ENCODE results near the gene WWC2. TPM values are rescaled to one million over a fixed set of nuclear protein-coding genes. Genes with fewer than 3 reads are reported as not detected.

WWC2 gene
- total RNA-seq, 2 experiments from 2014 or later, result 0.91 to 1.2 TPM

DNA sequence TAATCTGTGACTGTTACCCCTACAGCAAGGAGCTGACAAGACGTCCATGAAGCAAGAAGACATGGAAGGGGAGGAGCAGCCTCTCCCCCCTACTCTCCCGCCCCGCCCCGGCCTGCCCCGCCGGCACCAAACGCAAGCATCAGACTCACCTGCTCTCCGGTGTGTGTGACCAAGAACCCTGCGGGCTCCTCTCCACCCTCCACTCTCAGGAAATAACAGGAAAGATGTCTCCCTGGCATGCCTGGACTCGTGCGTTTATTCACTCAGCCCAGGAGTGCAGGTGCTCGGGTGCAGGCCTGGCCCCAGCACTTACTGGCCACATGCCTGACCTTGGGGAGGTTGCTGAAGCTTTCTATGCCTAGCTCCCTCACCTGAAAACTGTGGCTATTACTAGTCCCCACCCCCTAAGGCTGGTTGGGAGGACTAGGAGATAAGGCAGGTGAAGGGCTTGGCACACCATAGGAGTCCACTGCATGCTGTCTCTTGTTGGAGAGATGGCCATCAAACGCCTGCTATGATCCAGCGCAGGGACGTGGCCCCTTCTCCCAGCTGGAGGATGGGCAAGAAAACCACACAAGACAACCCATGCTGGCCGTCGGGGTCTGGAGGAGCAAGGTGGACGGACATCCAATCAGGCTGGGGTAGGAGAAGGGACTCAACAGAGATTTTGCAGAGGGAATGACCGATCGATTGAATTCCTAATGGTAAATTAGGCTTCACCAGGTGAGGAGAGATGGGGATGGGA lies 258.0 kb downstream of the WWC2 start:
- no peaks in the 10 kb centered on the region for H3K9me3 Mint-ChIP-seq
- ATAC-seq (ENCODE audit: low read depth) (no peak), DNase-seq (no peak)
- H3K4me1 Mint-ChIP-seq, result no peaks in the 10 kb centered on the region
- no peak overlapping the region for H3K27ac Mint-ChIP-seq
- peaks cover 5% of the 10 kb centered on the region for H3K27me3 Mint-ChIP-seq
- no peak overlapping the region for H3K4me3 Mint-ChIP-seq
- H3K36me3 Mint-ChIP-seq, result no peaks in the 10 kb centered on the region
- POLR2A ChIA-PET, result no interaction called here

DNA sequence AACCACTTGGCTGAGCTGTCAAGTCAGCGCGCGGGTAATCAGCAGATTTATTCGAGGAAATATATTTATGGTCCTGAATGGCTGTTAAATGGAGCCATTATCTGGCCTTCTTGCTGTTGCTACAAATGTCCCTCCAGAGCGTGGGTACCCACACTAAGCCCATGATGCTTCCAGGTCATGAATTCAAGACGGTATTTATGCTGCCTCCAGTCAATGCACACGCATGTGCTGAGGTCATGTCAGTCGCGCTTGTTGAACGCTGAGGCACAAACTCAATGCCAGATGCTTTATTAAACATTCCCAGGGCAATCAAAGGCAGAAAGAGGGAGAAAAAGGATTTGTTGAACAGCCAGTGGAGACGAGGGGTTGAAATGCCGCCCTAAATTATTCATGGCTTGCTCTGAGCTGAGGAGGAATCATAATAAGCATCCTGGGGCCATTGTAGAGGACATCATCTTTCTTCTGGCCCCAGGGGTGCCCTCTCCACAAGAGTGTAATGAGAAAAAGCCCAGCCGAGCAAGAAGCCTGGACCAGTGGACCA lies 259.2 kb downstream of the WWC2 start:
- Mint-ChIP-seq H3K9me3 (no peaks in the 10 kb centered on the region), H3K4me3 (no peak overlapping the region), H3K27me3 (peaks cover 3% of the 10 kb centered on the region), H3K4me1 (no peaks in the 10 kb centered on the region), H3K27ac (no peak overlapping the region), H3K36me3 (no peaks in the 10 kb centered on the region)
- ATAC-seq (ENCODE audit: low read depth), result no peak
- DNase-seq, result no peak
- POLR2A ChIA-PET, result no interaction called here

DNA sequence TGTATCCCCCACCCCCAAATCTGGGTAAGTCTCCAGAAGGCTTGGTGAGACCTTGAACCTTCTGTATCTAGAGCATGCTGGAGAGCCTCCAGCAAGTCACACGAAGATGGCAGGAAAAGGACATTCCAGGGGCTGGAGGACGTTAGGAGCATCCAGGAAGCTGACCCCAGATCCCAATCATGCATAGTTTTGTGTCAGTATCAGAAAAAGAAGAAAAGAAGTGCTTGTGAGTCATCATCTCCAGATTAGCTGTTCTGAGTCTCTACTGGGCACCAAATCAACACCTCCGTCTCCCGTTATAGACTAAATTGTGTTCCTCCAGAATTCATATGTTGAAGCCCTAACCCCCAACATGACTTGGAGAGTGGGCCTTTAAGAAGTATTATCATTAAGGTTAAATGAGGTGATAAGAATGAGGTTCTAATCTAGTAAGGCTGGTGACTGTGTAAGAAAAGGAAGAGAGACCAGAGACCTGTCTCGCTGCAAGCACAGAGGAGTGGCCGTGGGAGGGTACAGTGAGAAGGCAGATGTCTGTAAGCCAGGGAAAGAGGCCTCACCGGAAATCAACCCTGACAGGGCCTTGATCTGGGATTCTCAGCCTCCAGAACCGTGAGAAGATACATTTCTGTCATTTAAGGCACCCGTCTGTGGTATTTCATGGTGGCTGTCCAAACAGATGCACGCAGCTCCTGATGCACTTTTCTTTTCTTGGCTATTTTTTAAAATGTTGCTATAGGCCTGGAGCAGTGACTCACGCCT lies 261.3 kb downstream of the WWC2 start:
- ATAC-seq (ENCODE audit: low read depth) (no peak), DNase-seq (no peak)
- Mint-ChIP-seq H3K4me1 (no peaks in the 10 kb centered on the region), H3K36me3 (no peaks in the 10 kb centered on the region), H3K9me3 (no peaks in the 10 kb centered on the region), H3K27me3 (peaks cover 3% of the 10 kb centered on the region), H3K27ac (no peak overlapping the region), H3K4me3 (no peak overlapping the region)
- POLR2A ChIA-PET, result no interaction called here

DNA sequence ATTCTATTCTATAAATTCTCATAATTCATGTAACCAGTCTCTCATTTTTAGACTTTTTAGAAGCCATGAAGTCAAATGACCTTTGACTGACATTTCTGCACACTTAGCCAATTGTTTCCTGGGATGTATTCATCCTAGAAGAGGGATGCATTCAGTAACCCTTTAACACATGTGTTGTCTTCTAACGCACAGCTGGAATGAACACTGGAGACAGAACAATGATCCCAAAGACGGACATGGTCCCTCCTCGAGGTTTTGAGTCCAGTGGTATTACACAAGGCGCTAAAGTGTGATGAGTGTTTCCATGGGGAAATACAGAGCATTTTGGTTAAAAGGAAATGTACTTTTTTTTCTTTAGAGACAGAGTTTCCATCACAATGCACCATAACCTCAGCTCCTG lies 263.0 kb downstream of the WWC2 start:
- Mint-ChIP-seq H3K4me3 (no peak overlapping the region), H3K27me3 (peaks cover 2% of the 10 kb centered on the region), H3K27ac (no peak overlapping the region), H3K36me3 (no peaks in the 10 kb centered on the region), H3K4me1 (no peaks in the 10 kb centered on the region), H3K9me3 (no peaks in the 10 kb centered on the region)
- no peak for DNase-seq
- POLR2A ChIA-PET, result no interaction called here
- no peak for ATAC-seq (ENCODE audit: low read depth)

DNA sequence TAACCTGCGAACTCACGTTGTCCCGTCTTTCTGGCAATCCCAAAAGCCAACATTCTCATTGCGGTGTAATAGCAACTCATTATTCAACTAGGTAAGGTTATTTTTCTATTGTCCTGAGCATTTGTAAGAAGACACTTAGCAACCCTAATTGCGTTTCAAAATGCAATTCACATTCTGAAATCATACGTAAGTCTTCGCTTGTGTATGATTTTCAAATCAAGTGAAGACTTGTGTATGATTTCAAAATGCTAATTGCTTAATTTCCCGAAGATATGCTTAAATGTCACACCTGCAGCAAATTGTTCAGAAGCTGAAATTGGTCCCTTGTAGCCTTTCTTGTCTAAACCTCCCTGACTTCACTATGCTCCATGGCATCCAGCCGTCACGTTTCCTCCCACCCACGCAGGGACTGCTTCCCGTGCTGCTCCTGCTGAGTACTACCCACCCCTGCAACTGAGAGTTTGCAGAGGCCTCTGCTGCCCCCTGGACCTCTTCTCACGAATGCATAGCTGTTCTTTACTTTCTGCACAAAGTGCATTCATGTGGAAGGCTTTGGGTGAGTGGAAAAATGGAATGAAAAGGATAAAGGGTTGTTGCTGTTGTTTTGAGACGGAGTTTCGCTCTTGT lies 264.0 kb downstream of the WWC2 start:
- H3K27me3 Mint-ChIP-seq, result peaks cover 2% of the 10 kb centered on the region
- H3K27ac Mint-ChIP-seq, result no peak overlapping the region
- no peaks in the 10 kb centered on the region for H3K4me1 Mint-ChIP-seq
- ATAC-seq (ENCODE audit: low read depth) (no peak), DNase-seq (no peak)
- H3K36me3 Mint-ChIP-seq, result no peaks in the 10 kb centered on the region
- POLR2A ChIA-PET, result no interaction called here
- no peak overlapping the region for H3K4me3 Mint-ChIP-seq
- H3K9me3 Mint-ChIP-seq, result no peaks in the 10 kb centered on the region

DNA sequence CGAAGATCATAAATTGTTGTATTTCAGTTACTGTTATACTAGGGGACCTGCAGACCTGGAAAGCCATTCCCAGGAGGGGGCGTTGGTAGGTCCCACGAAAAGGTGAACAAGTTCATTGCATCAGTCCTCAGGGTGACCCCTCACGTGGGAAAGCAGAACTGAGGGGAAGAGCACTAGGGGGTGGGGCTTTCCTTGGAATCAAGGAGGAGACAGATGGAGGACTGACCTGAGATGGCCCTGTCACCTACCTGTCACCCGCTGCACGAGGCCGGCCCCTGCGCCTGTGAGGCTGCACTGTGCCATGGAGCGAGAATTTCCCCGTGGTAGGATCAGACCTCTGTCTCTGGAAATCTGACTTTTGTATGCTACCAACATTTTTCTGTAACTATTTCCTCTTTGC lies 265.0 kb downstream of the WWC2 start:
- ATAC-seq (ENCODE audit: low read depth) (no peak), DNase-seq (no peak)
- Mint-ChIP-seq H3K27ac (no peak overlapping the region), H3K9me3 (no peaks in the 10 kb centered on the region), H3K4me3 (no peak overlapping the region), H3K27me3 (peaks cover 2% of the 10 kb centered on the region), H3K4me1 (no peaks in the 10 kb centered on the region), H3K36me3 (no peaks in the 10 kb centered on the region)
- POLR2A ChIA-PET, result no interaction called here

DNA sequence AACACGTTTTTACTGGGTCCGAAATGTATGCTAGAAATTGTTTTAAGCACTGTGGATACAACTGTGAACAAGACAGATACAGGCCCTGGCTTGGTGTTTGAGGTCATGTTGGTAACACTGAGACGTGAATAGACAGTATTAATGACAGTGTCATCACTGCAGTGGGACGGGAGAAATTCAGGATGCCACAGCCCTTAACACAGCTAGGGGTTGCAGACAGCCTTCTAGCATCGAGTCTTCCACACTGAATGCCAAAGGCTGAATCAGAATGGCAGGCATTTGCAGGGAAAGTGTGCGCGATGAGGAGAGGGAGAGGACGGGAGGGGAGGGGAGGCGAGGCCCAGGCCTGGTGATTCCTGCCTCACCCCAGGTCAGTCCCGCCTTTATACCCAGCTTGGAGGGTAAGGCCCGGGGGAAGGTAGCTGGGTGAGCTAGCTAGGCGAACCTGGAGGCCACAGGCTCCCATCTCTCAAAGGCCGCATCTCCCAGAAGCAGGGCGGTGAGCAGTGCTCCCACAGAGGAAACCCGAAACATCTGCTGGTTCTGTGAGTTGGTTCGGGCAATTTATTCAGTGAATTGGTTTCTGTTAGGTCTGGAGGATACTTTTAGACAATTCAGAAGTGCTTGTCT lies 267.3 kb downstream of the WWC2 start:
- ATAC-seq (ENCODE audit: low read depth) (no peak), DNase-seq (no peak)
- no peak overlapping the region for H3K4me3 Mint-ChIP-seq
- H3K27ac Mint-ChIP-seq, result no peak overlapping the region
- H3K4me1 Mint-ChIP-seq, result no peaks in the 10 kb centered on the region
- no peaks in the 10 kb centered on the region for H3K9me3 Mint-ChIP-seq
- peaks cover 3% of the 10 kb centered on the region for H3K27me3 Mint-ChIP-seq
- POLR2A ChIA-PET, result no interaction called here
- no peaks in the 10 kb centered on the region for H3K36me3 Mint-ChIP-seq

DNA sequence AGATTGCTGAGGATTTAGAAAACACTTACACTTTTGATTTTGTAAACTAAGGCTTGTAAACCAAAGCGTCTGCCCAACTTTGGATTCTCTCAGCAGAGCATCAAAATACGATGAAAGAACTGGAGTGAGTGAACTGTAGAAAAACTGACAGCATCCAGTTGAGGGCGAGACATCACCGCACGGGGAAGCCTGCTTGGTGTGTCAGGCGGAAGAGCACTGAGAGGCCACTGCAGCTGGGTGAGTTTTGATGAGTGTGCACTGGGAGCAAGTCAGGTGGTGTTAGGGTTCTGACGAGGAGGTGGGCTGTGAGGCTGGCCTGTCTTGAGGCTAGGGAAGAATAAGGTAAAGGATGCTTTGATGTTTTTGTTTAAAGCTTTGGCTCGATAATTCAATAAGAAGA lies 270.0 kb downstream of the WWC2 start:
- Mint-ChIP-seq H3K9me3 (peaks cover 1% of the 10 kb centered on the region), H3K27me3 (peaks cover 6% of the 10 kb centered on the region), H3K4me3 (no peak overlapping the region), H3K36me3 (peaks cover 3% of the 10 kb centered on the region), H3K4me1 (no peaks in the 10 kb centered on the region), H3K27ac (no peak overlapping the region)
- DNase-seq, result no peak
- no peak for ATAC-seq (ENCODE audit: low read depth)
- POLR2A ChIA-PET, result no interaction called here

Other genes starting within 250 kb of the WWC2 start
- gene DCTD, start 181.9 kb upstream of the WWC2 start, total RNA-seq, result 10 to 100 TPM; 65.1 to 69.9 TPM
- not detected for gene CLDN22, start 221.0 kb downstream of the WWC2 start, total RNA-seq
- not detected for gene CLDN24, start 223.2 kb downstream of the WWC2 start, total RNA-seq